NOMO-1 treated with dmso at 0.1 percent for 144 hours (cell line): ENCODE results near the gene MRPL34.
"Not testable (repeated sequence)": the region's sequence is repeated elsewhere in the genome, so short reads cannot be mapped to it uniquely, and the experiment has no call there.

Experiments used
- DNase-seq: peaks from one replicate; lab custom pipeline; 2025; ENCODE audit not compliant: unreplicated experiment; lab: John Stamatoyannopoulos, UW

Gene MRPL34

GRCh38 chr19:17305517-17306284 lies at the start of gene MRPL34:
Gene MRPL34 (plus strand): TSS chr19:17305872. CDS start chr19:17305893, 21 bp downstream.
- peak; percentile 98 for DNase-seq

GRCh38 chr19:17256130-17256529 lies 49.5 kb upstream of the MRPL34 start:
- DNase-seq = no peak

- no peak for DNase-seq
Observed at GRCh38 chr19:17259118-17259780, 46.4 kb upstream of the MRPL34 start.

- DNase-seq = no peak
Observed at GRCh38 chr19:17259934-17260333, 45.7 kb upstream of the MRPL34 start.

- DNase-seq = peak; percentile 81
Observed at GRCh38 chr19:17260842-17261325, 44.8 kb upstream of the MRPL34 start.

GRCh38 chr19:17262557-17262956 lies 43.1 kb upstream of the MRPL34 start:
- no peak for DNase-seq

GRCh38 chr19:17263712-17264640 lies 41.7 kb upstream of the MRPL34 start:
- DNase-seq = no peak

GRCh38 chr19:17264641-17264979 lies 41.1 kb upstream of the MRPL34 start, which contains the start of gene USHBP1:
Gene USHBP1 (minus strand): TSS chr19:17264745. CDS start chr19:17264299, 446 bp downstream.
- no peak for DNase-seq

- no peak for DNase-seq
Observed at GRCh38 chr19:17266026-17266425, 39.6 kb upstream of the MRPL34 start.

- peak; percentile 59 for DNase-seq
Observed at GRCh38 chr19:17266589-17266974, 39.1 kb upstream of the MRPL34 start.

- DNase-seq = peak; percentile 98
Observed at GRCh38 chr19:17266975-17267788, 38.5 kb upstream of the MRPL34 start, which contains the start of gene BABAM1. Gene BABAM1 (plus strand): TSS chr19:17267443. CDS start chr19:17268807, 1,364 bp downstream.

GRCh38 chr19:17268754-17269153 lies 36.9 kb upstream of the MRPL34 start:
- no peak for DNase-seq

- not testable (repeated sequence) for DNase-seq
Observed at GRCh38 chr19:17274892-17275291, 30.8 kb upstream of the MRPL34 start.

- DNase-seq = no peak
Observed at GRCh38 chr19:17275441-17276175, 30.1 kb upstream of the MRPL34 start.

GRCh38 chr19:17279436-17279835 lies 26.2 kb upstream of the MRPL34 start:
- DNase-seq = no peak

GRCh38 chr19:17281391-17282304 lies 24.0 kb upstream of the MRPL34 start, which contains the start of gene ANKLE1:
Gene ANKLE1 (plus strand): TSS chr19:17281901. CDS start chr19:17281921, 20 bp downstream.
- peak; percentile 37 for DNase-seq

- peak; percentile 81 for DNase-seq
Observed at GRCh38 chr19:17282488-17283125, 23.1 kb upstream of the MRPL34 start.

- DNase-seq = no peak
Observed at GRCh38 chr19:17283504-17283996, 22.1 kb upstream of the MRPL34 start.
